Endothelial cell of umbilical vein (primary cell): ENCODE measurements around the gene EIF2AK2.

Source experiments
- MAX ChIP-seq: IDR thresholded peaks from 2 replicates; pipeline ENCODE4 v1.6.1; 2011; ENCODE audit not compliant: insufficient read depth, insufficient read length
- POLR2A ChIP-seq: IDR thresholded peaks from 2 replicates; pipeline ENCODE4 v1.6.1; 2012; ENCODE audit warnings: low read depth, mild to moderate bottlenecking, control low read depth, low read length

GRCh38 chr2:37167636-37168180 lies 10.9 kb upstream of the EIF2AK2 start:
- TF ChIP-seq MAX (no peak), POLR2A (no peak)
